ENCODE measurements around the gene TMEM247. TPM values are rescaled to one million over a fixed set of nuclear protein-coding genes. Genes with fewer than 3 reads are reported as not detected.

Gene TMEM247
- total RNA-seq, 4 donors from 2014 or later: not detected

GRCh38 chr2:46441838-46442712 lies 37.3 kb upstream of the TMEM247 start:
- Histone ChIP-seq H3K27me3 (no peaks in the 10 kb centered on the region), H3K4me1 (no peaks in the 10 kb centered on the region), H3K36me3 (no peaks in the 10 kb centered on the region), H3K27ac (no peak overlapping the region), H3K9me3 (peaks cover 0 to 6% (median 0%) of the 10 kb centered on the region in 3 donors), H3K4me3 (no peak overlapping the region)
- intact Hi-C loops (cut with DNase I): no loop called here
- TF ChIP-seq CTCF (IDR thresholded peaks at IDR 0.05) (no peak), POLR2A (IDR thresholded peaks at IDR 0.05) (no peak)
- 88 to 91% methylated on average over 7 of the region's 7 CpGs for WGBS, 2 donors
- DNase-seq: no peak

GRCh38 chr2:46444732-46445131 lies 34.6 kb upstream of the TMEM247 start:
- intact Hi-C loops (cut with DNase I): no loop called here
- Histone ChIP-seq H3K4me1 (no peaks in the 10 kb centered on the region), H3K36me3 (no peaks in the 10 kb centered on the region), H3K27me3 (no peaks in the 10 kb centered on the region), H3K9me3 (peaks cover 0 to 6% (median 0%) of the 10 kb centered on the region in 3 donors), H3K27ac (no peak overlapping the region), H3K4me3 (no peak overlapping the region)
- no peak for DNase-seq
- no peak for TF ChIP-seq CTCF (IDR thresholded peaks at IDR 0.05)
- no peak for TF ChIP-seq POLR2A (IDR thresholded peaks at IDR 0.05)
- 70 to 76% methylated on average over 2 of the region's 2 CpGs for WGBS, 2 donors

- TF ChIP-seq CTCF (IDR thresholded peaks at IDR 0.05): no peak
- TF ChIP-seq POLR2A (IDR thresholded peaks at IDR 0.05): no peak
- H3K4me1 ChIP-seq: peaks cover 0 to 3% (median 0%) of the 10 kb centered on the region in 3 donors
- intact Hi-C loops (cut with DNase I): no loop called here
- DNase-seq: no peak
- no peak overlapping the region for H3K4me3 ChIP-seq
- peaks cover 0 to 6% (median 0%) of the 10 kb centered on the region in 3 donors for H3K9me3 ChIP-seq
- no peaks in the 10 kb centered on the region for H3K36me3 ChIP-seq
- H3K27me3 ChIP-seq: no peaks in the 10 kb centered on the region
- H3K27ac ChIP-seq: no peak overlapping the region
Observed at GRCh38 chr2:46445556-46445955, 33.8 kb upstream of the TMEM247 start.

GRCh38 chr2:46446871-46447568 lies 32.3 kb upstream of the TMEM247 start:
- intact Hi-C loops (cut with DNase I): no loop called here
- H3K4me3 ChIP-seq: no peak overlapping the region
- WGBS, 2 donors: 71 to 86% methylated on average over 3 of the region's 3 CpGs
- peaks cover 0 to 17% (median 4%) of the 10 kb centered on the region in 3 donors for H3K4me1 ChIP-seq
- H3K36me3 ChIP-seq: no peaks in the 10 kb centered on the region
- H3K9me3 ChIP-seq: peaks cover 0 to 6% (median 0%) of the 10 kb centered on the region in 3 donors
- no peak for TF ChIP-seq POLR2A (IDR thresholded peaks at IDR 0.05)
- TF ChIP-seq CTCF (IDR thresholded peaks at IDR 0.05): no peak
- no peak overlapping the region for H3K27ac ChIP-seq
- no peak for DNase-seq
- no peaks in the 10 kb centered on the region for H3K27me3 ChIP-seq

- H3K4me1 ChIP-seq: peaks cover 0 to 24% (median 4%) of the 10 kb centered on the region in 3 donors
- no peak for DNase-seq
- 90 to 100% methylated on average over 2 of the region's 2 CpGs for WGBS, 2 donors
- TF ChIP-seq CTCF (IDR thresholded peaks at IDR 0.05) (no peak), POLR2A (IDR thresholded peaks at IDR 0.05) (no peak)
- no peak overlapping the region for H3K4me3 ChIP-seq
- H3K27ac ChIP-seq: no peak overlapping the region
- H3K36me3 ChIP-seq: no peaks in the 10 kb centered on the region
- H3K9me3 ChIP-seq: peaks cover 0 to 6% (median 0%) of the 10 kb centered on the region in 3 donors
- intact Hi-C loops (cut with DNase I): no loop called here
- H3K27me3 ChIP-seq: no peaks in the 10 kb centered on the region
Observed at GRCh38 chr2:46447649-46448048, 31.7 kb upstream of the TMEM247 start.
